GM23248 (cell line): ENCODE results near the gene WBP4.

ENCODE experiments used
- EZH2 ChIP-seq: fragments of 200-600 bp; sonication (generic); IDR thresholded peaks from 2 replicates; pipeline ENCODE4 v1.6.1; 2018; ENCODE audit warnings: antibody characterized with exemption, mild to moderate bottlenecking; ENCODE audit not compliant: insufficient read depth, poor library complexity, severe bottlenecking
- EZH2phosphoT487 ChIP-seq: fragments of 200-600 bp; sonication (generic); IDR thresholded peaks from 2 replicates; pipeline ENCODE4 v1.6.1; 2018; ENCODE audit warnings: antibody characterized with exemption, moderate library complexity, mild to moderate bottlenecking, low read depth; ENCODE audit not compliant: insufficient read depth

DNA sequence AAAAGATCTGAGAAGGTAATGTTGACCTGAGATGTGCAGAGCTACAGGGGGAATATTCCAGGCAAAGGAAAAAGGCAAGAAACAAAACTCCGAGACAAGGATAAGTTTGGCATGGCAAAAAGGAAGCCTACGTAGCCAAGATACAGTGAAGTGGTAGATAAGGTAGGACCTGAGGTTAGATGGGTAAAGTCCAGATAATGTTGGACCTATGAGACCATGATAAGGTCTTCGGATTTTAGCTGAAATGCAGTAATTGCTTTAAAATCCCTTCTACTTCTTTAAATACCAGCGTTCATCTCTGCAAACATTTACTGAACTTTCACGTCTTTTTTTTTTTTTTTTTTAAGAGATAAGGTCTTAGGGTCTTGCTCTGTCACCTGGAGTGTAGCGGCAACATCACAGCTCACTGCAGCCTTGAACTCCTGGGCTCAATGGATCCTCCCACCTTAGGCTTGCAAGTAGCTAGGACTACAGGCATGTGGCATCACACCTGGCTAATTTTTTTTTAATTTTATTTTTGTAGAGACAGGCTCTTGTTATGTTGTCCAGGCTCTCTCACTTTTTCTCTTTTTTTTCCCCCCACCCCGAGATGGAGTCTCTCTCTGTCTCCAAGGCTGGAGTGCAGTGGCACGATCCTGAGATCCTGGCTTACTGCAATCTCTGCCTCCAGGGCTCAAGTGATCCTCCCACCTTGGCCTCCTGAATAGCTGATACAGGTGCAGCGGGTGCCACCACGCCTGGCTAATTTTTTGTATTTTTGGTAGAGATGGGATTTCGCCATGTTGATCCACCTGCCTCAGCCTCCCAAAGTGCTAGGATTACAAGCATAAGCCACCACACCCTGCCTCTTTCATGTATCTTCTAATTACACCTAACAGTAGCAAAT, 4.2 kb upstream of the WBP4 start:
- TF ChIP-seq EZH2phosphoT487 (no peak), EZH2 (no peak)
